ENCODE data around the gene PRCC. TPM values are rescaled to one million over a fixed set of nuclear protein-coding genes. Genes with fewer than 3 reads are reported as not detected.
A peak's percentile ranks its signal among the peaks of the same experiment; 100 is the strongest.

Gene PRCC
- total and polyA plus RNA-seq, 8 donors, result 18.5 to 41.6 (median 21.8) TPM

DNA sequence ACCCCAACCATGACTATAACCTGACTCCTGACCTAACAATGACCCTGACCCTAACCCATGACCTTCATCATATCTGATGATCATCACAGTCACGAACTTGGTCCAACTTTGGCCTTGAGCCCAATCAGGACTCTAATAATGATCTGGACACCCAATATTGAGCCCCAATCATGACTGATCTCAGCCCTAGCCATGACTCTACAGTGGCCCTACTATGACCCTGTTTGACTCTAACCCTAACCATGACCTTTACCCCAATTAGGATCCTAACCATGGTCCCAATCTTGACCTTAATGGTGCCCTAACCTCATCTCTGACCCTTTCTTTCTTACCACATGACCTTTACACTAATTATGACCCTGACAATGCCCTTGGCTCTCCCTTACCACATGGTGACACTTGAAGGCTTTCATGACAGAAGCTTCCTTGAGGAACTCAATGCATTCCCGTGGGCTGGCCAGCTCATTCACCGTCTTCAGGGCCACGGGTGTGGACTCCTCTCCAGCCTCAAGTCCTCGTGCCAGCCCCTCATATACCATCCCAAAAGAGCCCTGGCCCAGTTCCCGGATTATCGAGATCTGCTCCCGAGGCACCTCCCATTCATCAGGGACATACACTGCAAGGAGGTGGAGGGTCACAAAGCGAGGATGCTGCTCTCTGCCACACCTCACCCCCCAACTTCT lies 75.4 kb downstream of the PRCC start:
- no peak overlapping the region for H3K4me3 ChIP-seq
- TF ChIP-seq, protein P1, sequence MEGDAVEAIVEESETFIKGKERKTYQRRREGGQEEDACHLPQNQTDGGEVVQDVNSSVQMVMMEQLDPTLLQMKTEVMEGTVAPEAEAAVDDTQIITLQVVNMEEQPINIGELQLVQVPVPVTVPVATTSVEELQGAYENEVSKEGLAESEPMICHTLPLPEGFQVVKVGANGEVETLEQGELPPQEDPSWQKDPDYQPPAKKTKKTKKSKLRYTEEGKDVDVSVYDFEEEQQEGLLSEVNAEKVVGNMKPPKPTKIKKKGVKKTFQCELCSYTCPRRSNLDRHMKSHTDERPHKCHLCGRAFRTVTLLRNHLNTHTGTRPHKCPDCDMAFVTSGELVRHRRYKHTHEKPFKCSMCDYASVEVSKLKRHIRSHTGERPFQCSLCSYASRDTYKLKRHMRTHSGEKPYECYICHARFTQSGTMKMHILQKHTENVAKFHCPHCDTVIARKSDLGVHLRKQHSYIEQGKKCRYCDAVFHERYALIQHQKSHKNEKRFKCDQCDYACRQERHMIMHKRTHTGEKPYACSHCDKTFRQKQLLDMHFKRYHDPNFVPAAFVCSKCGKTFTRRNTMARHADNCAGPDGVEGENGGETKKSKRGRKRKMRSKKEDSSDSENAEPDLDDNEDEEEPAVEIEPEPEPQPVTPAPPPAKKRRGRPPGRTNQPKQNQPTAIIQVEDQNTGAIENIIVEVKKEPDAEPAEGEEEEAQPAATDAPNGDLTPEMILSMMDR (IDR thresholded peaks at IDR 0.05), result no peak
- H3K4me1 ChIP-seq, result no peaks in the 10 kb centered on the region
- no peak overlapping the region for H3K27ac ChIP-seq
- FAIRE-seq (no peak), ATAC-seq (no peak), DNase-seq (peak in 2 of 6 donors; percentile 14 to 25)
- 70 to 84% methylated on average over 9 of the region's 9 CpGs for WGBS, 2 donors
- no peaks in the 10 kb centered on the region for H3K36me3 ChIP-seq
- intact Hi-C loops (cut with DNase I), result no loop called here
- H3K9me3 ChIP-seq, result no peaks in the 10 kb centered on the region
- peaks cover 0 to 3% (median 0%) of the 10 kb centered on the region in 4 donors for H3K27me3 ChIP-seq

DNA sequence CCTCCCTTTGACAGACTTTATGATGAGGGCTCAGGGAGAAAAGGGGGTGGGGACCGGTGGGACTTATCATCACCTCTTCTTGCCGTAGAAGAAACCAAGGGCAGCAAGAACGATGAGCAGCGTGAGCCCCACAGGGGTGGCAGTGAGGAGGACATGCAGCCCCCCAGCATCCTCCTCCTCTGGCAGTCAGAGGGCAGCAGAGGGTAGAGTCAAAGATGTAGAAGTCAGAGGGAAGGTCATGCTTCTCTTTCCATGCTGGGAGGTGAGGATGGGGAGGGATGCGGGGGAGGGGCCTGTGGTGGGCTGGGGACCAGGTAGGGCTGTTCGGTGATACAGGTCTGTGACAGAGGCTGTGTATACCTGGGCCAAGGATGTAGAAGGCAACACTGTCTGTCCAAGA lies 76.8 kb downstream of the PRCC start:
- Histone ChIP-seq H3K36me3 (no peaks in the 10 kb centered on the region), H3K27ac (no peak overlapping the region), H3K9me3 (no peaks in the 10 kb centered on the region), H3K27me3 (no peaks in the 10 kb centered on the region), H3K4me3 (no peak overlapping the region), H3K4me1 (no peaks in the 10 kb centered on the region)
- FAIRE-seq (no peak), ATAC-seq (no peak), DNase-seq (peak in 1 of 6 donors; percentile 11)
- intact Hi-C loops (cut with DNase I), result no loop called here
- 47 to 59% methylated on average over 6 of the region's 6 CpGs for WGBS, 2 donors
- TF ChIP-seq, protein P1 (IDR thresholded peaks at IDR 0.05), result no peak

- FAIRE-seq, result no peak
- 33 to 36% methylated on average over 14 of the region's 14 CpGs for WGBS, 2 donors
- no peak overlapping the region for H3K4me3 ChIP-seq
- ATAC-seq, result no peak
- H3K36me3 ChIP-seq, result no peaks in the 10 kb centered on the region
- TF ChIP-seq, protein P1 (IDR thresholded peaks at IDR 0.05), result no peak
- no peaks in the 10 kb centered on the region for H3K4me1 ChIP-seq
- no peaks in the 10 kb centered on the region for H3K27me3 ChIP-seq
- H3K27ac ChIP-seq, result no peak overlapping the region
- intact Hi-C loops (cut with DNase I), result no loop called here
- DNase-seq, result peak in 2 of 6 donors; percentile 20 to 24
- H3K9me3 ChIP-seq, result no peaks in the 10 kb centered on the region
These were observed 77.3 kb downstream of the PRCC start for GRCh38 chr1:156844638-156845037.

GRCh38 chr1:156845055-156845952 lies 78.0 kb downstream of the PRCC start:
- 20 to 25% methylated on average over 60 to 69 of the region's 69 CpGs for WGBS, 2 donors
- Histone ChIP-seq H3K4me1 (no peaks in the 10 kb centered on the region), H3K27me3 (no peaks in the 10 kb centered on the region), H3K36me3 (no peaks in the 10 kb centered on the region), H3K27ac (no peak overlapping the region), H3K9me3 (no peaks in the 10 kb centered on the region), H3K4me3 (no peak overlapping the region)
- TF ChIP-seq, protein P1 (IDR thresholded peaks at IDR 0.05), result no peak
- DNase-seq (peak in 1 of 6 donors; percentile 51), ATAC-seq (peak in 1 of 4 donors; percentile 29), FAIRE-seq (no peak)
- intact Hi-C loops (cut with DNase I), result no loop called here
